Body of pancreas (tissue), 4 donors: ENCODE results near the gene THTPA. TPM values are rescaled to one million over a fixed set of nuclear protein-coding genes. Genes with fewer than 3 reads are reported as not detected.
A peak's percentile ranks its signal among the peaks of the same experiment; 100 is the strongest.

Source experiments
- ATAC-seq: fragments of 150-250 bp; one replicate; pipeline ENCODE4 v1.9.1; 2016
- DNase-seq, 4 donors: peaks; one replicate each; pipeline ENCODE4 v3.0.0-alpha.2; 2019
- H3K27ac ChIP-seq, 4 donors: fragments of 200-600 bp; sonication (generic); 1 replicate in 3 of 4; 2 replicates in 1 of 4; pipeline versions ENCODE4 v1.5.1 to v1.6.1; 2016 to 2019; ENCODE audit warnings: mild to moderate bottlenecking in 1 of 4, mixed read lengths in 1 of 4, moderate library complexity in 1 of 4
- H3K27me3 ChIP-seq, 2 donors: fragments of 200-600 bp; sonication (generic); one replicate each; pipeline ENCODE4 v1.6.0; 2016; ENCODE audit warnings: mild to moderate bottlenecking in 1 of 2
- H3K36me3 ChIP-seq, 2 donors: fragments of 200-600 bp; sonication (generic); replicated peaks in 1 of 2; 2 replicates each; pipeline ENCODE4 v1.5.1; 2016; ENCODE audit warnings: low read depth in 2 of 2; ENCODE audit not compliant: insufficient read depth in 1 of 2
- H3K4me1 ChIP-seq: fragments of 200-600 bp; sonication (generic); one replicate; pipeline ENCODE4 v1.6.0; 2016
- H3K4me3 ChIP-seq, 2 donors: fragments of 200-600 bp; sonication (generic); 1 replicate in 1 of 2; 2 replicates in 1 of 2; pipeline ENCODE4 v1.5.1; 2016 to 2019
- H3K9me3 ChIP-seq, 3 donors: fragments of 200-600 bp; sonication (generic); 1 replicate in 2 of 3; 2 replicates in 1 of 3; pipeline ENCODE4 v1.5.1; 2016
- POLR2A ChIP-seq, 3 donors: fragments of 450-650 bp; IDR thresholded peaks; one replicate each; pipeline ENCODE4 v1.6.1; 2016; ENCODE audit warnings: antibody characterized with exemption in 3 of 3, mild to moderate bottlenecking in 2 of 3
- WGBS, 2 donors: methylation state at CpG; one replicate each; pipeline ENCODE4 v1.1.5; 2017; 5-methylcytosine and 5-hydroxymethylcytosine counted together
- intact Hi-C: fragments of 100-400 bp; cut with DNase I; formaldehyde crosslinking; loops from one replicate; pipeline ENCODE4 v1.15.1; 2023
- total RNA-seq, 2 donors: library from RNA; depleted of rRNA; stranded (reverse); fragments of >200 nt; gene quantifications; one replicate each; pipeline ENCODE4 v1.1.0, GENCODE V29; 2016
- TF ChIP-seq, protein P1 (sequence below), 7 experiments: fragments of 450-650 bp in 4 of 7; fragments of 200-600 bp in 3 of 7; sonication (generic) in 3 of 7; IDR thresholded peaks; one replicate each; pipeline ENCODE4 v1.5.1; 2016 to 2019; ENCODE audit warnings: antibody characterized with exemption in 7 of 7

Gene THTPA
- total RNA-seq, 2 donors from 2014 or later = 11.7 to 43.2 TPM

GRCh38 chr14:23600806-23601205 is 44.7 kb downstream of the THTPA start:
- intact Hi-C loops = no loop called here
- no peaks in the 10 kb centered on the region for H3K9me3 ChIP-seq
- TF ChIP-seq, protein P1, sequence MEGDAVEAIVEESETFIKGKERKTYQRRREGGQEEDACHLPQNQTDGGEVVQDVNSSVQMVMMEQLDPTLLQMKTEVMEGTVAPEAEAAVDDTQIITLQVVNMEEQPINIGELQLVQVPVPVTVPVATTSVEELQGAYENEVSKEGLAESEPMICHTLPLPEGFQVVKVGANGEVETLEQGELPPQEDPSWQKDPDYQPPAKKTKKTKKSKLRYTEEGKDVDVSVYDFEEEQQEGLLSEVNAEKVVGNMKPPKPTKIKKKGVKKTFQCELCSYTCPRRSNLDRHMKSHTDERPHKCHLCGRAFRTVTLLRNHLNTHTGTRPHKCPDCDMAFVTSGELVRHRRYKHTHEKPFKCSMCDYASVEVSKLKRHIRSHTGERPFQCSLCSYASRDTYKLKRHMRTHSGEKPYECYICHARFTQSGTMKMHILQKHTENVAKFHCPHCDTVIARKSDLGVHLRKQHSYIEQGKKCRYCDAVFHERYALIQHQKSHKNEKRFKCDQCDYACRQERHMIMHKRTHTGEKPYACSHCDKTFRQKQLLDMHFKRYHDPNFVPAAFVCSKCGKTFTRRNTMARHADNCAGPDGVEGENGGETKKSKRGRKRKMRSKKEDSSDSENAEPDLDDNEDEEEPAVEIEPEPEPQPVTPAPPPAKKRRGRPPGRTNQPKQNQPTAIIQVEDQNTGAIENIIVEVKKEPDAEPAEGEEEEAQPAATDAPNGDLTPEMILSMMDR (IDR thresholded peaks at IDR 0.05) = no peak
- TF ChIP-seq POLR2A (IDR thresholded peaks at IDR 0.05) = no peak
- H3K27ac ChIP-seq = no peak overlapping the region
- 93 to 100% methylated on average over 1 of the region's 1 CpG for WGBS, 2 donors
- H3K4me1 ChIP-seq = peaks cover 31% of the 10 kb centered on the region
- ATAC-seq (no peak), DNase-seq (no peak)
- H3K4me3 ChIP-seq = no peak overlapping the region
- H3K36me3 ChIP-seq = no peaks in the 10 kb centered on the region
- H3K27me3 ChIP-seq = no peaks in the 10 kb centered on the region

- peak in 1 of 4 donors; percentile 18 for DNase-seq
- Histone ChIP-seq H3K27ac (peak overlapping the region in 2 of 4 donors; percentile 21 to 36), H3K9me3 (no peaks in the 10 kb centered on the region), H3K27me3 (no peaks in the 10 kb centered on the region), H3K4me1 (peaks cover 37% of the 10 kb centered on the region), H3K36me3 (no peaks in the 10 kb centered on the region), H3K4me3 (no peak overlapping the region)
- ATAC-seq = peak; percentile 68
- intact Hi-C loops = no loop called here
- TF ChIP-seq, protein P1 (IDR thresholded peaks at IDR 0.05) = no peak
- TF ChIP-seq POLR2A (IDR thresholded peaks at IDR 0.05) = no peak
Measured at GRCh38 chr14:23601424-23601823, 45.4 kb downstream of the THTPA start.

GRCh38 chr14:23601845-23602180 is 45.7 kb downstream of the THTPA start:
- no peaks in the 10 kb centered on the region for H3K9me3 ChIP-seq
- intact Hi-C loops = no loop called here
- ATAC-seq (peak; percentile 12), DNase-seq (no peak)
- H3K36me3 ChIP-seq = no peaks in the 10 kb centered on the region
- peaks cover 41% of the 10 kb centered on the region for H3K4me1 ChIP-seq
- no peak overlapping the region for H3K4me3 ChIP-seq
- WGBS, 2 donors = 60 to 75% methylated on average over 1 of the region's 1 CpG
- TF ChIP-seq, protein P1 (IDR thresholded peaks at IDR 0.05) = no peak
- no peak for TF ChIP-seq POLR2A (IDR thresholded peaks at IDR 0.05)
- peak overlapping the region in 2 of 4 donors; percentile 21 to 36 for H3K27ac ChIP-seq
- no peaks in the 10 kb centered on the region for H3K27me3 ChIP-seq

GRCh38 chr14:23602181-23603095 is 46.4 kb downstream of the THTPA start:
- no peak overlapping the region for H3K4me3 ChIP-seq
- peak overlapping the region in 1 of 4 donors; percentile 36 for H3K27ac ChIP-seq
- no peaks in the 10 kb centered on the region for H3K27me3 ChIP-seq
- intact Hi-C loops = no loop called here
- ATAC-seq (peak; percentile 74), DNase-seq (peak in 2 of 4 donors; percentile 35 to 44)
- TF ChIP-seq, protein P1 (IDR thresholded peaks at IDR 0.05) = no peak
- TF ChIP-seq POLR2A (IDR thresholded peaks at IDR 0.05) = no peak
- H3K4me1 ChIP-seq = peaks cover 48% of the 10 kb centered on the region
- no peaks in the 10 kb centered on the region for H3K36me3 ChIP-seq
- no peaks in the 10 kb centered on the region for H3K9me3 ChIP-seq
- WGBS, 2 donors = 86 to 94% methylated on average over 11 to 12 of the region's 12 CpGs

- H3K4me1 ChIP-seq = peaks cover 54% of the 10 kb centered on the region
- no peaks in the 10 kb centered on the region for H3K36me3 ChIP-seq
- 89 to 93% methylated on average over 2 of the region's 2 CpGs for WGBS, 2 donors
- ATAC-seq = no peak
- no peaks in the 10 kb centered on the region for H3K9me3 ChIP-seq
- DNase-seq = no peak
- intact Hi-C loops = no loop called here
- TF ChIP-seq POLR2A (IDR thresholded peaks at IDR 0.05) = no peak
- TF ChIP-seq, protein P1 (IDR thresholded peaks at IDR 0.05) = no peak
- no peak overlapping the region for H3K27ac ChIP-seq
- H3K4me3 ChIP-seq = no peak overlapping the region
- H3K27me3 ChIP-seq = no peaks in the 10 kb centered on the region
Measured at GRCh38 chr14:23603103-23603502, 47.0 kb downstream of the THTPA start.
